ENCODE results near the gene EIF4A2. TPM values are rescaled to one million over a fixed set of nuclear protein-coding genes. Genes with fewer than 3 reads are reported as not detected.

EIF4A2 gene
- total and polyA plus RNA-seq, 10 of the 15 experiments (the other 5 are each of a cell fraction or from before 2014, with no cell fraction given), result 154 to 680 (median 259) TPM

GRCh38 chr3:186782542-186783057 is 777 bp upstream of the EIF4A2 start:
- Histone ChIP-seq H3K4me1 (ENCODE audit: control insufficient read depth, insufficient read depth, low read length) (no peaks in the 10 kb centered on the region), H4K20me1 (ENCODE audit: control insufficient read depth, insufficient read depth) (peaks cover 22% of the 10 kb centered on the region; the same call in 1 of the 2 replicates), H3K4me2 (ENCODE audit: control insufficient read depth, insufficient read depth) (peak overlapping the region; percentile 52), H3K9me3 (replicated peaks; ENCODE audit: control insufficient read depth, insufficient read depth, low read length) (no peaks in the 10 kb centered on the region; the same call in 1 of the 3 replicates), H3K9ac (ENCODE audit: control insufficient read depth, insufficient read depth, low read length) (peak overlapping the region; percentile 100), H3K27ac (ENCODE audit: control insufficient read depth, insufficient read depth) (peak overlapping the region; percentile 100), H3K27me3 (replicated peaks in 1 of 2; ENCODE audit: control insufficient read depth in 2 of 2, insufficient read depth in 2 of 2, low read length in 1 of 2) (no peaks in the 10 kb centered on the region), H3K4me3 (peak overlapping the region; percentile 78), H2AFZ (ENCODE audit: control insufficient read depth, low read depth, low read length) (peak overlapping the region; percentile 98), H3K79me2 (ENCODE audit: control insufficient read depth, insufficient read depth, low read length) (peaks cover 50% of the 10 kb centered on the region), H3K36me3 (ENCODE audit: control insufficient read depth in 2 of 2, insufficient read depth in 2 of 2, low read length in 1 of 2) (peaks cover 15 to 35% of the 10 kb centered on the region in 2 experiments)
- ChIA-PET SMC1A (ENCODE audit: uncharacterized antibody, unreplicated experiment) (interaction anchor here (0.6 to 2.5 kb wide), 6 partner anchors 10 to 839 kb away, joined by 3 to 17 read pairs (median 4); partner anchors contain the start of gene RFC4), POLR2A (interaction anchor here (0.9 to 4.2 kb wide), 13 partner anchors 10 to 845 kb away, joined by 3 to 24 read pairs (median 4); partner anchors contain the start of genes DNAJB11, RFC4, RPL39L and TBCCD1), RAD21 (ENCODE audit: unreplicated experiment) (interaction anchor here (1.2 kb wide), 1 partner anchor 219 kb away, joined by 3 read pairs; no protein-coding TSS in a partner anchor), CTCF (interaction anchor here (1.0 to 2.4 kb wide), 4 partner anchors 10 to 839 kb away, joined by 3 to 12 read pairs (median 4); partner anchors contain the start of gene RPL39L)
- 3% methylated on average over 21 of the region's 21 CpGs for WGBS (ENCODE audit: insufficient coverage, insufficient replicate concordance, low lambda C conversion rate, missing lambda C conversion rate)
- ATAC-seq, result peak; percentile 29
- no peak for DNase-seq (ENCODE audit: low read depth, low spot score)
- in situ Hi-C loops (cut with MboI) (loop anchor here (25.0 kb wide), 1 partner anchor 845 kb away; the partner anchor contains the start of gene TRA2B), intact Hi-C loops (cut with micrococcal nuclease; ENCODE audit: unreplicated experiment) (loop anchor here (1.0 to 10.0 kb wide), 4 partner anchors 24 to 845 kb away; partner anchors contain the start of genes DNAJB11, RFC4 and TRA2B)
- TSS peak; percentile 98 for BruUV-seq (replicated peaks)
- TF ChIP-seq JUNB (IDR thresholded peaks at IDR 0.05) (no peak), YY1 (IDR thresholded peaks at IDR 0.05; ENCODE audit: low read depth, low read length) (peak; percentile 26; the same call in 1 of the 2 replicates), ESRRA (IDR thresholded peaks at IDR 0.05; ENCODE audit: low read length) (0 out of 2 replicates have a peak, but pooled peaks have one; percentile 15), EED (IDR thresholded peaks at IDR 0.05; ENCODE audit: low read depth) (0 out of 2 replicates have a peak, but pooled peaks have one; percentile 26), MTA3 (IDR thresholded peaks at IDR 0.05; ENCODE audit: borderline replicate concordance, low read length) (0 out of 2 replicates have a peak, but pooled peaks have one; percentile 11), SUZ12 (IDR thresholded peaks at IDR 0.05; ENCODE audit: unreplicated experiment) (no peak), ZSCAN29 (IDR thresholded peaks at IDR 0.05) (peak; percentile 37; the same call in 1 of the 2 replicates), TCF3 (IDR thresholded peaks at IDR 0.05; ENCODE audit: borderline replicate concordance, insufficient read depth, low read depth, low read length) (peak; percentile 1; the same call in 1 of the 2 replicates)
- FAIRE-seq, result no peak

All from GM12878 (cell line).